B cell (primary cell): Measurements from ENCODE around the gene G2E3.

Experiments used
- CTCF ChIP-seq: fragments of 200-600 bp; IDR thresholded peaks from one replicate; pipeline ENCODE4 v1.8.0; 2022; ENCODE audit warnings: antibody characterized with exemption, mild to moderate bottlenecking
- EZH2 ChIP-seq: IDR thresholded peaks from 2 replicates; pipeline ENCODE4 v1.6.1; 2012; ENCODE audit warnings: borderline replicate concordance, low read depth, mild to moderate bottlenecking, moderate library complexity, low read length; ENCODE audit not compliant: insufficient read depth, poor library complexity, severe bottlenecking

- TF ChIP-seq CTCF (peak; percentile 81), EZH2 (no peak)
Observed at GRCh38 chr14:30656190-30656632, 97.3 kb downstream of the G2E3 start.
